IMR-90 (cell line): ENCODE results near the gene TIAM1. TPM values are rescaled to one million over a fixed set of nuclear protein-coding genes. Genes with fewer than 3 reads are reported as not detected.

Experiments
- ATAC-seq: fragments of 200-7000 bp; cut with Tn5 transposase; 2 replicates; pipeline ENCODE4 v1.9.1; 2020; ENCODE audit warnings: low read depth, mild to moderate bottlenecking, moderate library complexity
- BruUV-seq: library from RNA; stranded (reverse); fragments of 400-500 nt; replicated peaks from 2 replicates; lab custom pipeline; 2021; lab: Mats Ljungman, UMichigan
- CTCF ChIA-PET: fragments of 300-600 bp; formaldehyde crosslinking; extraction: SDS; loops from one replicate; lab custom pipeline; 2021; ENCODE audit warnings: antibody characterized with exemption; lab: Yijun Ruan, JAX
- POLR2A ChIA-PET: fragments of 300-600 bp; sonication (Branson Sonifier 250); formaldehyde crosslinking; loops from one replicate; lab custom pipeline; 2022; ENCODE audit warnings: antibody characterized with exemption; ENCODE audit not compliant: unreplicated experiment; lab: Charles Lee
- DNase-seq: peaks from one replicate; pipeline ENCODE4 v3.0.0; 2013
- H2AFZ ChIP-seq: replicated peaks from 2 replicates; pipeline ENCODE3; 2013; ENCODE audit warnings: low read length, mild to moderate bottlenecking; ENCODE audit not compliant: poor library complexity
- H2AK5ac ChIP-seq: 2 replicates; pipeline ENCODE4 v1.6.1; 2013; ENCODE audit warnings: low read depth, low read length, inconsistent platforms
- H2AK9ac ChIP-seq: replicated peaks from 2 replicates; pipeline ENCODE3; 2013; ENCODE audit warnings: mild to moderate bottlenecking, low read depth, low read length, moderate library complexity; ENCODE audit not compliant: poor library complexity
- H2BK120ac ChIP-seq: 2 replicates; pipeline ENCODE4 v1.6.1; 2013; ENCODE audit warnings: low read depth, low read length, inconsistent platforms
- H2BK15ac ChIP-seq: 3 replicates; pipeline ENCODE4 v1.6.1; 2013; ENCODE audit warnings: low read depth, low read length, inconsistent platforms
- H2BK20ac ChIP-seq: 2 replicates; pipeline ENCODE4 v1.6.1; 2013; ENCODE audit warnings: low read depth, mild to moderate bottlenecking, inconsistent platforms, low read length, moderate library complexity
- H2BK5ac ChIP-seq: 2 replicates; pipeline ENCODE4 v1.6.1; 2013; ENCODE audit warnings: mild to moderate bottlenecking, low read depth, low read length, inconsistent platforms; ENCODE audit not compliant: poor library complexity, severe bottlenecking
- H3K14ac ChIP-seq: replicated peaks from 2 replicates; pipeline ENCODE4 v1.6.1; 2013; ENCODE audit warnings: low read depth, low read length, inconsistent platforms
- H3K18ac ChIP-seq: 2 replicates; pipeline ENCODE4 v1.6.1; 2013; ENCODE audit warnings: low read depth, low read length, control low read depth
- H3K23ac ChIP-seq: 2 replicates; pipeline ENCODE4 v1.6.1; 2013; ENCODE audit warnings: low read depth, low read length, inconsistent platforms
- H3K27ac ChIP-seq: 2 replicates; pipeline ENCODE4 v1.5.1; 2013; ENCODE audit warnings: mild to moderate bottlenecking, control low read depth, low read length; ENCODE audit not compliant: insufficient read depth
- H3K27me3 ChIP-seq: 2 replicates; pipeline ENCODE4 v1.6.1; 2013; ENCODE audit warnings: low read length; ENCODE audit not compliant: control insufficient read depth, insufficient read depth
- H3K36me3 ChIP-seq: 2 replicates; pipeline ENCODE4 v1.6.1; 2013; ENCODE audit warnings: low read length, mixed read lengths; ENCODE audit not compliant: control insufficient read depth, insufficient read depth
- H3K4ac ChIP-seq: 2 replicates; pipeline ENCODE4 v1.6.1; 2013; ENCODE audit warnings: low read depth, low read length, inconsistent platforms
- H3K4me1 ChIP-seq: 2 replicates; pipeline ENCODE4 v1.6.1; 2013; ENCODE audit warnings: low read length, mixed read lengths; ENCODE audit not compliant: control insufficient read depth, insufficient read depth
- H3K4me2 ChIP-seq: 2 replicates; pipeline ENCODE4 v1.6.1; 2013; ENCODE audit warnings: low read depth, mild to moderate bottlenecking, control low read depth, low read length, moderate library complexity
- H3K4me3 ChIP-seq: 2 replicates; pipeline ENCODE4 v1.5.1; 2013; ENCODE audit warnings: low read depth, mild to moderate bottlenecking, control low read depth, low read length, moderate library complexity; ENCODE audit not compliant: insufficient read depth
- H3K56ac ChIP-seq: 2 replicates; pipeline ENCODE4 v1.6.1; 2013; ENCODE audit warnings: low read length, inconsistent platforms; ENCODE audit not compliant: insufficient read depth; ENCODE audit errors: extremely low read depth
- H3K79me1 ChIP-seq, 2 experiments: 2 replicates each; pipeline ENCODE4 v1.6.1; 2013; ENCODE audit warnings: low read length in 2 of 2, inconsistent platforms in 1 of 2, low read depth in 1 of 2
- H3K9ac ChIP-seq: 2 replicates; pipeline ENCODE4 v1.6.1; 2013; ENCODE audit warnings: low read depth, low read length, control low read depth
- H3K9me1 ChIP-seq: 2 replicates; pipeline ENCODE4 v1.6.1; 2013; ENCODE audit warnings: low read length, inconsistent platforms; ENCODE audit not compliant: insufficient read depth
- H3K9me3 ChIP-seq: 2 replicates; pipeline ENCODE4 v1.6.1; 2013; ENCODE audit warnings: low read length; ENCODE audit not compliant: control insufficient read depth, insufficient read depth
- H4K20me1 ChIP-seq: 2 replicates; pipeline ENCODE4 v1.6.1; 2013; ENCODE audit warnings: low read length, inconsistent platforms; ENCODE audit not compliant: insufficient read depth
- H4K5ac ChIP-seq: 2 replicates; pipeline ENCODE4 v1.6.1; 2013; ENCODE audit warnings: mild to moderate bottlenecking, low read depth, low read length, control low read depth
- H4K8ac ChIP-seq, 2 experiments: 2 replicates each; pipeline ENCODE4 v1.6.1; 2013; ENCODE audit warnings: low read depth in 2 of 2, low read length in 2 of 2, control low read depth in 1 of 2, inconsistent platforms in 1 of 2
- H4K91ac ChIP-seq: 2 replicates; pipeline ENCODE4 v1.6.1; 2013; ENCODE audit warnings: low read depth, low read length, inconsistent platforms; ENCODE audit not compliant: insufficient read depth
- BHLHE40 ChIP-seq: fragments of 150-350 bp; IDR thresholded peaks from 2 replicates; pipeline ENCODE4 v1.6.1; 2016; ENCODE audit warnings: mild to moderate bottlenecking, low read depth, low read length
- CEBPB ChIP-seq: IDR thresholded peaks from 2 replicates; pipeline ENCODE4 v1.6.1; 2012; ENCODE audit warnings: low read depth, low read length, improper control_type of control experiment
- CHD1 ChIP-seq: IDR thresholded peaks from 2 replicates; pipeline ENCODE4 v1.6.1; 2012; ENCODE audit warnings: low read depth, low read length, improper control_type of control experiment
- FOS ChIP-seq: fragments of 150-350 bp; IDR thresholded peaks from 2 replicates; pipeline ENCODE4 v1.6.1; 2016; ENCODE audit warnings: low read depth, low read length
- MAFK ChIP-seq: IDR thresholded peaks from 2 replicates; pipeline ENCODE4 v1.6.1; 2012; ENCODE audit warnings: low read depth, low read length, improper control_type of control experiment
- MAZ ChIP-seq: IDR thresholded peaks from 2 replicates; pipeline ENCODE4 v1.6.1; 2012; ENCODE audit warnings: low read depth, mild to moderate bottlenecking, low read length, improper control_type of control experiment, moderate library complexity, borderline replicate concordance
- MXI1 ChIP-seq: IDR thresholded peaks from 2 replicates; pipeline ENCODE4 v1.6.1; 2012; ENCODE audit warnings: low read depth, mild to moderate bottlenecking, low read length, moderate library complexity, borderline replicate concordance
- NFE2L2 ChIP-seq: fragments of 150-350 bp; IDR thresholded peaks from 2 replicates; pipeline ENCODE4 v1.6.1; 2016; ENCODE audit warnings: low read depth, mild to moderate bottlenecking, low read length
- POLR2A ChIP-seq: IDR thresholded peaks from 2 replicates; pipeline ENCODE4 v1.6.1; 2012; ENCODE audit warnings: mild to moderate bottlenecking, low read depth, low read length
- RAD21 ChIP-seq: IDR thresholded peaks from 2 replicates; pipeline ENCODE4 v1.6.1; 2012; ENCODE audit warnings: low read length, improper control_type of control experiment
- RCOR1 ChIP-seq: IDR thresholded peaks from 2 replicates; pipeline ENCODE4 v1.6.1; 2012; ENCODE audit warnings: mild to moderate bottlenecking, low read length, improper control_type of control experiment; ENCODE audit not compliant: insufficient replicate concordance
- RFX5 ChIP-seq: IDR thresholded peaks from 2 replicates; pipeline ENCODE4 v1.8.0; 2012; ENCODE audit warnings: low read depth, mild to moderate bottlenecking, low read length, moderate library complexity
- SMC3 ChIP-seq: fragments of 150-350 bp; IDR thresholded peaks from 2 replicates; pipeline ENCODE4 v1.6.1; 2016; ENCODE audit warnings: low read depth, mild to moderate bottlenecking, antibody characterized with exemption, low read length, moderate library complexity
- WGBS, 2 experiments: methylation state at CpG; one replicate each; pipeline versions ENCODE4 v1.1.5 to v1.1.7; 2013; ENCODE audit warnings: missing lambda C conversion rate in 2 of 2; ENCODE audit not compliant: insufficient read length in 1 of 2; ENCODE audit errors: extremely low coverage in 2 of 2; 5-methylcytosine and 5-hydroxymethylcytosine counted together
- dilution Hi-C: fragments of 300-500 bp; cut with HindIII; formaldehyde crosslinking; loops from one replicate; pipeline ENCODE4 v1.14.3; 2018; ENCODE audit warnings: low sequenced_read_pairs; ENCODE audit not compliant: unreplicated experiment
- in situ Hi-C: fragments of 300-500 bp; cut with MboI; formaldehyde crosslinking; loops from 3 replicates; pipeline ENCODE4 v1.14.3; 2019; ENCODE audit warnings: low sequenced_read_pairs, inconsistent platforms, mixed read lengths
- intact Hi-C: fragments of 100-400 bp; cut with micrococcal nuclease; formaldehyde crosslinking; loops from 2 replicates; pipeline ENCODE4 v1.10.0; 2022
- polyA plus RNA-seq, 3 experiments: library from polyadenylated mRNA; depleted of rRNA; stranded (reverse); fragments of >200 nt; gene quantifications; 2 replicates each; pipeline ENCODE4 v1.2.3, GENCODE V29; 2012; ENCODE audit warnings: low replicate concordance in 1 of 3
- total RNA-seq: library from RNA; depleted of rRNA; stranded (reverse); fragments of >200 nt; gene quantifications from 2 replicates; pipeline ENCODE4 v1.2.3, GENCODE V29; 2012
- TF ChIP-seq, protein P1 (sequence below): fragments of 150-350 bp; IDR thresholded peaks from 2 replicates; pipeline ENCODE4 v1.6.1; 2017; ENCODE audit warnings: mild to moderate bottlenecking, antibody characterized with exemption, low read length, low read depth
- TF ChIP-seq, protein P2 (sequence below): fragments of 150-350 bp; IDR thresholded peaks from 2 replicates; pipeline ENCODE4 v1.6.1; 2016; ENCODE audit warnings: low read depth, mild to moderate bottlenecking, low read length, moderate library complexity, borderline replicate concordance
- TF ChIP-seq, protein P3 (sequence below): conservative IDR thresholded peaks from 2 replicates; pipeline ENCODE4 v1.5.1; 2012; ENCODE audit warnings: mild to moderate bottlenecking, low read depth, low read length, improper control_type of control experiment

Gene TIAM1
- total and polyA plus RNA-seq, 2 of the 4 experiments (the other 2 are of a cell fraction), result 2.9 to 9.3 TPM

DNA sequence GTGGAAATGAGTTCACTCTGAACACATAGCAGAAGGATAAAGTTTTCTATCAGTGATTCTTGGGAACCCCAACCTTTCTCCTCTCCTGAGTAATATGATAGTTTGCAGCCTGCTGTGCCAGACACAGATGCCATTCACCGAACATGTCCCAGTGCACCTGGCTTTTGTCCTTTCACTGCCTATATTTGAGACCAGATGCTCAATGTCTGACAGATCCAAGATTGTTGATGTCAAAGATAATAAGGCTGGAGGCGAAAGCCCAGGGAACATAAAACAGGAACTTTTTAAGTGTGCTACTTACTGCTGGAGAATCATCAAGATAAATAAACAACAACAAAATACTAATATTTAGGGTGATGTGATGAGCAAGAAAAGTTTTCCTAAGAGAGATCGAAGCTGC is 139.3 kb downstream of the TIAM1 start:
- Histone ChIP-seq H3K18ac (no peak overlapping the region), H3K4me2 (no peak overlapping the region), H3K36me3 (no peaks in the 10 kb centered on the region), H2AK5ac (no peak overlapping the region), H2AK9ac (no peak overlapping the region), H2BK120ac (no peak overlapping the region), H2BK20ac (no peak overlapping the region), H4K20me1 (no peaks in the 10 kb centered on the region), H4K8ac (no peak overlapping the region), H3K23ac (no peak overlapping the region), H3K9ac (no peak overlapping the region), H3K4me3 (no peak overlapping the region), H3K9me1 (no peaks in the 10 kb centered on the region), H2AFZ (no peak overlapping the region), H3K4ac (no peak overlapping the region), H3K9me3 (no peaks in the 10 kb centered on the region), H3K79me1 (no peaks in the 10 kb centered on the region), H3K27ac (no peak overlapping the region), H2BK15ac (no peak overlapping the region), H3K14ac (no peak overlapping the region), H3K4me1 (no peaks in the 10 kb centered on the region), H2BK5ac (no peak overlapping the region), H4K91ac (no peak overlapping the region), H4K5ac (no peak overlapping the region), H3K56ac (no peak overlapping the region), H3K27me3 (no peaks in the 10 kb centered on the region)
- POLR2A ChIA-PET, result no interaction called here
- no CpG with 5 or more reads among the region's 3 CpGs for WGBS, 2 experiments
- BruUV-seq, result no TSS peak
- dilution Hi-C loops (no loop called here), in situ Hi-C loops (no loop called here), intact Hi-C loops (no loop called here)
- CTCF ChIA-PET, result interaction anchor here (1.1 kb wide), 1 partner anchor 9 kb away, joined by 6 read pairs; no protein-coding TSS in a partner anchor
- no peak for ATAC-seq
- TF ChIP-seq, protein P1, sequence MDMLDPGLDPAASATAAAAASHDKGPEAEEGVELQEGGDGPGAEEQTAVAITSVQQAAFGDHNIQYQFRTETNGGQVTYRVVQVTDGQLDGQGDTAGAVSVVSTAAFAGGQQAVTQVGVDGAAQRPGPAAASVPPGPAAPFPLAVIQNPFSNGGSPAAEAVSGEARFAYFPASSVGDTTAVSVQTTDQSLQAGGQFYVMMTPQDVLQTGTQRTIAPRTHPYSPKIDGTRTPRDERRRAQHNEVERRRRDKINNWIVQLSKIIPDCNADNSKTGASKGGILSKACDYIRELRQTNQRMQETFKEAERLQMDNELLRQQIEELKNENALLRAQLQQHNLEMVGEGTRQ, result no peak
- no peak for TF ChIP-seq CEBPB
- no peak for TF ChIP-seq MXI1
- TF ChIP-seq MAZ, result no peak
- no peak for TF ChIP-seq FOS
- no peak for TF ChIP-seq SMC3
- TF ChIP-seq POLR2A, result no peak
- no peak for TF ChIP-seq BHLHE40
- TF ChIP-seq RAD21, result no peak
- TF ChIP-seq MAFK, result no peak
- TF ChIP-seq, protein P2, sequence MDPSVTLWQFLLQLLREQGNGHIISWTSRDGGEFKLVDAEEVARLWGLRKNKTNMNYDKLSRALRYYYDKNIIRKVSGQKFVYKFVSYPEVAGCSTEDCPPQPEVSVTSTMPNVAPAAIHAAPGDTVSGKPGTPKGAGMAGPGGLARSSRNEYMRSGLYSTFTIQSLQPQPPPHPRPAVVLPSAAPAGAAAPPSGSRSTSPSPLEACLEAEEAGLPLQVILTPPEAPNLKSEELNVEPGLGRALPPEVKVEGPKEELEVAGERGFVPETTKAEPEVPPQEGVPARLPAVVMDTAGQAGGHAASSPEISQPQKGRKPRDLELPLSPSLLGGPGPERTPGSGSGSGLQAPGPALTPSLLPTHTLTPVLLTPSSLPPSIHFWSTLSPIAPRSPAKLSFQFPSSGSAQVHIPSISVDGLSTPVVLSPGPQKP, result no peak
- TF ChIP-seq, protein P3, sequence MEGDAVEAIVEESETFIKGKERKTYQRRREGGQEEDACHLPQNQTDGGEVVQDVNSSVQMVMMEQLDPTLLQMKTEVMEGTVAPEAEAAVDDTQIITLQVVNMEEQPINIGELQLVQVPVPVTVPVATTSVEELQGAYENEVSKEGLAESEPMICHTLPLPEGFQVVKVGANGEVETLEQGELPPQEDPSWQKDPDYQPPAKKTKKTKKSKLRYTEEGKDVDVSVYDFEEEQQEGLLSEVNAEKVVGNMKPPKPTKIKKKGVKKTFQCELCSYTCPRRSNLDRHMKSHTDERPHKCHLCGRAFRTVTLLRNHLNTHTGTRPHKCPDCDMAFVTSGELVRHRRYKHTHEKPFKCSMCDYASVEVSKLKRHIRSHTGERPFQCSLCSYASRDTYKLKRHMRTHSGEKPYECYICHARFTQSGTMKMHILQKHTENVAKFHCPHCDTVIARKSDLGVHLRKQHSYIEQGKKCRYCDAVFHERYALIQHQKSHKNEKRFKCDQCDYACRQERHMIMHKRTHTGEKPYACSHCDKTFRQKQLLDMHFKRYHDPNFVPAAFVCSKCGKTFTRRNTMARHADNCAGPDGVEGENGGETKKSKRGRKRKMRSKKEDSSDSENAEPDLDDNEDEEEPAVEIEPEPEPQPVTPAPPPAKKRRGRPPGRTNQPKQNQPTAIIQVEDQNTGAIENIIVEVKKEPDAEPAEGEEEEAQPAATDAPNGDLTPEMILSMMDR, result no peak
- TF ChIP-seq CHD1, result no peak
- no peak for TF ChIP-seq NFE2L2
- no peak for TF ChIP-seq RFX5
- TF ChIP-seq RCOR1, result no peak
- no peak for DNase-seq
